GM04503 (cell line): ENCODE measurements around the gene OR4K5.
"Not testable (repeated sequence)": the region's sequence is repeated elsewhere in the genome, so short reads cannot be mapped to it uniquely, and the experiment has no call there.

Experiments used
- DNase-seq: peaks from one replicate; pipeline ENCODE4 v3.0.0-alpha.2; 2012; ENCODE audit warnings: low read depth

Gene OR4K5

GRCh38 chr14:19920021-19920657 lies at the start of gene OR4K5:
TSS of gene OR4K5 (plus strand) at chr14:19920607. CDS start at chr14:19920607, 0 bp downstream.
- DNase-seq, result no peak

- DNase-seq, result no peak
Observed at GRCh38 chr14:19873178-19873577, 47.2 kb upstream of the OR4K5 start.

GRCh38 chr14:19874842-19875241 lies 45.6 kb upstream of the OR4K5 start, which contains the start of gene OR4K2:
TSS of gene OR4K2 (plus strand) at chr14:19875142. CDS start at chr14:19876268, 1,126 bp downstream.
- DNase-seq, result no peak

- no peak for DNase-seq
Observed at GRCh38 chr14:19878029-19878642, 42.3 kb upstream of the OR4K5 start.

GRCh38 chr14:19895282-19895681 lies 25.1 kb upstream of the OR4K5 start:
- no peak for DNase-seq

GRCh38 chr14:19900999-19901398 lies 19.4 kb upstream of the OR4K5 start:
- DNase-seq, result no peak

GRCh38 chr14:19902409-19902808 lies 18.0 kb upstream of the OR4K5 start:
- no peak for DNase-seq

- DNase-seq, result no peak
Observed at GRCh38 chr14:19906665-19907064, 13.7 kb upstream of the OR4K5 start.

- DNase-seq, result no peak
Observed at GRCh38 chr14:19911114-19911513, 9.3 kb upstream of the OR4K5 start.

- no peak for DNase-seq
Observed at GRCh38 chr14:19917243-19917642, 3.2 kb upstream of the OR4K5 start.

GRCh38 chr14:19917955-19918518 lies 2.4 kb upstream of the OR4K5 start:
- DNase-seq, result no peak

GRCh38 chr14:19918553-19919264 lies 1.7 kb upstream of the OR4K5 start:
- no peak for DNase-seq

GRCh38 chr14:19930617-19931016 lies 10.2 kb downstream of the OR4K5 start, which contains the start of gene OR4K1:
TSS of gene OR4K1 (plus strand) at chr14:19930917. CDS start at chr14:19935667, 4,750 bp downstream.
- DNase-seq, result no peak

GRCh38 chr14:19941668-19942067 lies 21.3 kb downstream of the OR4K5 start:
- no peak for DNase-seq

- DNase-seq, result no peak
Observed at GRCh38 chr14:19947413-19948090, 27.1 kb downstream of the OR4K5 start.

- no peak for DNase-seq
Observed at GRCh38 chr14:19949218-19949617, 28.8 kb downstream of the OR4K5 start.

- DNase-seq, result not testable (repeated sequence)
Observed at GRCh38 chr14:19969735-19970134, 49.3 kb downstream of the OR4K5 start.
